ENCODE results near the gene SPATA16.
"Not testable (repeated sequence)": the region's sequence is repeated elsewhere in the genome, so short reads cannot be mapped to it uniquely, and the experiment has no call there.

SPATA16 gene

DNA sequence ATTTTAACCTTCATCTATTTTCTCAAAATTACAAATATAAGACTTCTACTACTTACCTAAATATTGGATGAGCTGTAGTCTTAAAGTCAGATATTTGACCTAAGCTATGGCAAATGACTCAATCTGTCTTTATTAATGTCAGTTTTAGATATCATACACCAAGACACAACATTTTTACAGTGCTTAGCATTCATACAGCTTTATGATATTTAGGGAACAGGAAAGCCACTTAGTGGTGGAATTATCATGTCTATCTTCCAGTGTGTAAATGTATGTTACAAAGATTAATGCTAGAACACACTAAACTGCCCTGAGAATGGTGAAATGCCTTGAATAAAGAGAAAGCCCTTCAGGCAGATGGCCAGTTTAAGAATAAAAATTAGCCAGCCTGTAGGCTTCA, 135.0 kb downstream of the SPATA16 start:
- DNase-seq (ENCODE audit: low read depth in 2 of 2): no peak

DNA sequence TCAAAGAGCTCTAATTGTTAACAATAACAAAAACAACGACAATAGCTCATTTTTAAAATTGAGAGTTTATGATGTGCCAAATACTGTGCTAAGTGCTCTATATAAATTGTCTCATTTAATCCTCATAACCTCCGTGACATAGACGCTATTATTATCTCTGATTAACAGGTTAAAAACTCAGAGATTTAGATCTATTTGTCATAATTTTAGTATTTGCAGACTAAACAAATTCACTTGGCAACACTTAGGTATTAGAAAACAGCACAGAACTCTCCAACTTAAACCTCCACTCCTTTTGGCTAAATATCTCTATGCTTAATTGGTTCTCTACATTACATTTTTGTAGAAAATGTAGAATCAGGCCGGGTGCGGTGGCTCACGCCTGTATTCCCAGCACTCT, 136.4 kb downstream of the SPATA16 start:
- no peak for DNase-seq (ENCODE audit: low read depth in 2 of 2)

DNA sequence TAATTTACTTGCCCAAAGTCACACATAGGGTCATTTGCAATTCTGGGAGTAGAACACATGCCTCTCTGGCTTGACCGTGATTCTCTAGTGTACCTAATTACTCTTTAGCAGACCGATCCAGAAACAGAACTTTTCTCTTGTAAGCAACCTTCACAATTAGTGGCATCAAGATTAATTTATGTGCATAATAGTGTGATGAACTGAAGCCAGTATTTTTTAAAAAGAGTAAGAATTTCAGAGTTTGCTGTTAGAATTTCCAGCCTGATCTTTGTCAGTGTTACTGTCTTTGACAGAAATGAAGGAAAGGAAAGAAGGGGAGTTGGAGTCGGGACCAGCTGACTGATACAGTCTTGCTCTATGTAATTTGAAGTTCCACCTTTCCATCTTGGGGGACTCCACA, 137.1 kb downstream of the SPATA16 start:
- no peak for DNase-seq (ENCODE audit: low read depth in 2 of 2)

DNA sequence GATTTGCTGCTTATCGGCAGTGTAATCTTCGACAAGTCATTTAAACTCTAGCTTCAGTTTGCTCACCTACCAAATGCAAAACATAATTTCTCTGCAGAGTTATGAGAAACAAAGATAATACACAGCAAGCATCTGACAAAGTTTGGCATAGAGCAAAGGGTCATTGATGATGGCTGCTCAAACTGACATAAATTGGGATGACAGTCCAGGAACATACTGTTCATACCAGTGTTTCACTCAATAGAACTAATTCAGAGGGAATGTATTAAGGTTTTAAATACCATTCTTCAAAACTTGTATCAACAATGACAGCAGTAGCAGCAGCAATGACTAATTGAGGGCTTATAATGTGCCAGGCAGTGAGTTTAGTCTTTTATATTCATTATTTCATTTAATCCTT, 137.6 kb downstream of the SPATA16 start:
- no peak for DNase-seq (ENCODE audit: low read depth in 2 of 2)

DNA sequence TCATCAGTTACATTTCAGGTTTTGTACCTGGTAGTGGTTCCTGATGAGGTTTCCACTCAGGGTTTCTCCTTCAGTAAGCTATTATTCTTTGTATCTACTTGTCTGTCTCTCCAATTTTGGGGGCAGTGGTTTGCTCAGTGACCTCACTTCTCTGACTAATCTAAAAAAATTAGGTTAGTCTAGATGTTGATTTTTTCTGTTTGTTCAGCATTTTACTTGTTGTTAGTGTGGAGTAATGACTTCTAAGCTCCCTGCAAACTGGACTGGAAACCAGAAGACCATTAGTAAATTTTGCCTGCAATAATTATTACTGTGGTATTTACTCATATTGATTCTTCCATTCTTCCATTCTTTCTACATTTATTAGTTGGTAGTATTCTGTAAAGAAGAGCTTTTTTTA, 139.4 kb downstream of the SPATA16 start:
- DNase-seq (ENCODE audit: low read depth in 2 of 2): no peak

DNA sequence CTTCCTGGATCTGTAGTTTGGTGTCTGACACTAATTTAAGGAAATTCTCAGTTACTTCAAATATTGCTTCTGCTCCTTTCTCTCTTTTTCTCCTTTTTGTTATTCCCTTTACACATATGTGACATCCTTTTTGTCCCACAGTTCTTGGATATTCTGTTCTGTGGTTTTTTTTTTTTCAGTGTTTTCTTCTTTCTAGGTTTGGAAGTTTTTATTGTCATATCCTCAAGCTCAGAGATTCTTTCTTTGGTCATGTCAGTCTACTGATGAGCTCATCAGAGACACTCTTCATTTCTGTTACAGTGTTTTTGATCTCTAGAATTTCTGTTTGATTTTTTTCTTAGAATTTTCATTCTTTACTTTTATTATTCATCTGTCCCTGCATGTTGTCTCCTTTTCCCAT, 140.5 kb downstream of the SPATA16 start:
- no peak for DNase-seq (ENCODE audit: low read depth in 2 of 2)

DNA sequence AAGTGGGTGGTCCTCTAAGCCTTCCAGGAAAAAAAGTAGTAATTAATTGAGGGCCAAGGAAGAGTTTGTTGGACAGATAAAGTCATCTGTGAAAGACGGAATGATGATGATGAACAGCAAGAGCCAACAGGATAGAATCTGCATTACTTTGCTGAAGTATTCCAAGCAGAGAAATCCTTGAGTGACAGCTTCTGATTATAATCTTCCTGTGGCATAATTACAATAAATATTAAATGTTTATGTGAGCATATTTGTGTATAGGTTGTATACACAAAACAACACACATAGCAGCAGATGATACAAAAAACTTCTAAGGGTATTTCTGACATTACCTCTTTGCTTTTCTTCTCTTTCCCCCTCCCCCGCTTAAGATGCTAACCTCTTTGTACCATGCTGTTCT, 147.6 kb downstream of the SPATA16 start:
- DNase-seq (ENCODE audit: low read depth in 2 of 2): no peak

DNA sequence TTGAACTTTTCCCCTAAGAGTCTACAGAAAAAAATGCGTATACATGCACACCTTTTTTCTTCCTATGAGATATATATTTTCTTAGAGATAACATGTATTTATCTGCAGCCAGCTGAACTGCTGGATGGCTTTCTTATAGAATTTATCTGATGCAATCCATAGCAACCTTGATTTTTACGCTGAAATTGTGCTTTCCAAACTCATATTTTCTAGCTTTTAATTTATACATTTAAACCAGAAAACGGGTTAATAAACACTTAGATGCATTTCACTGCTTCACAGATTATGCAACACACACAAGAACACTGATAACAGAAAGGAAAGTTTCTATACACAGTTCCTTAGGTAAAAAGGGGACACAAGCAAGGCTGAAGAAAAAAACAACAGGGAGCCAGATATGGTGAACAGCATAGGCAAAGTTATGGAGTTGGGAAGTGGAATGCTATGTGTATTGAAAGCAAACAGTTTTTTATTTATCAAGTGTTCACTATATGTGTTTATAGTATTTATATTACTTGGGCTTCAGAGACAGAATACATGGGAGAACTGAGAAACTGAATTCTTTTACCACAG, 149.5 kb downstream of the SPATA16 start:
- no peak for DNase-seq (ENCODE audit: low read depth in 2 of 2)

DNA sequence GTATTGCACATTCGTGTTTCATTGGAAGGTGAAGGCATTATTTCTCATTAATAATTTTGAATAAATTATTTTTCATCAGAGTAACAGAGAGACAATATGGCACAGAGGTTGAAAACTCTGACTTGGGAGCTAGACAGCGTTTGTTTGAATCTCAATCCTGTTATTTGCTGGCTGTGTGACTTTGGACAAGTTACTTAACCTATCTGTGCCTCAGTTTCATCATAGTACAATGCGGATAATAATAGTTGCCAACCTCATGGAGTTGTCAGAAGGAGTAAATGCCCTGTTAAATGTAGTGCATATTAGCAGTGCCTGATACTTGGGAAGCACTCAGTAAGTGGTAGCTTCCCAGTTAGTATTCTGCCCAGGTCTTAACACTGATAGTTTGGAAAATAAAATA, 151.7 kb downstream of the SPATA16 start:
- DNase-seq (ENCODE audit: low read depth in 2 of 2): no peak

DNA sequence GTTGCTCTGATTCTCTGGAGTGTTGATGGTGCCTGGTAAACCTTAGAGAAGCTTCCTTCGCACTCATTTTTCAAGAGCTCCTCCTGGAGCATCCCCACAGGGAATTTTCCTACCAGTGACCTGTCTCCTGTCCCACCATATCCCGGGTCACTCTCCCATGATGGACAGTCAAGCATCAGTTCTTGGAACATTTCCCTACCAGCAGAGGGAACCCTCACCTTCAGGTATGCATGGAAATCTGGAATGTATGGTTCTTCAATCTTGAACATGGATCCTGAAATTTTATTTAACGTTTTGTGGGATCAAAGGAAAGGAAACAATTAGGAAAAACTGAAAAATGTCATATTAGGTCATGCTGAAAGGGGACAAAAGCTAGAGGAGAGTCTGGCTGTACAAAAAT, 153.8 kb downstream of the SPATA16 start:
- DNase-seq (ENCODE audit: low read depth in 2 of 2): no peak

DNA sequence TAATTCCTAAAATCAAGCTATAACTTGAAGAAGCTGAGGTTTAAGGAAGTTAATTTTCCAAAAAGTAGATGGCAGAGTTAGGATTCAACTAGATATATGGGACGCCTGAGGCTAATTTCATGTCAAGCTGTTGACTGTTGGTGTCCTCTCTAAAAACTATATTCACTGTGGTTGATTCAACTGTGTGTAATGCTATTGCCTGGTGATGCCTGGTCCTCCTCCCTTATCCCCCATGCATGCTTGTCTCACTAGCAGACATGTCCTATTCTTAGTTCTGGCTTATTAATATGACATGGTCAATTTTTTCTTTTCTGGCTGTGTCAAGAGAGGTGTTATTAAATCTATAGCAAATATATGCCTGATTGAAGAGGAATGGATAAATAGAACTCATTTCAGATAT, 156.1 kb downstream of the SPATA16 start:
- no peak for DNase-seq (ENCODE audit: low read depth in 2 of 2)

DNA sequence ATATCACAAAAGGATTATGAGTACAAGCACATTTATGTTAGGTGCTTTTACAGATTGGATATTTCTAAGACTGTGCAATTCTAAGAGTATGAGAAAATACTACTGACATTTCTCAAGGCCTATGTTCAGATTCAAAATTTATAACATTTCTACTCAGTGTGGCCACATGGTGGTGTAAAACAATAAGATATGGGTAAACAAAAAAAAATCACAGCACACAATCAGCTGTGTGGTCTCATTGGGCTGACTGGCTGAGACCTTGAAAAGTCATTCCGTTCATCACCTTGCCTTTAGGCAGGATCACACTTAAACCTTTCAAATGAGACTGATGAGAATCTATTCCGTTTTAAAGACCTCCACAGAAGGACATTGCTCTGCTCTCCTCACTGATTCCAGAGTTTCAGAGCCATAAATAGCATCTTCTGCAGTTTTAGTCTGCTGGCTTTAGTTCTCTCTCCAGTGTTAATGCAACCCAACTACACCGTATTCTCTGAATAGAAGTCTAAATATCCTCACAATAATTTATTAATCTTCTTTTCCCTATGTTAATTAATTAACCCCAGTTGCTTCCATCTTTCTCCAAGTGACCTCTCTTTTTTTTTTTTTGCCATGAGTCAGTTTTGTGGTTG, 158.2 kb downstream of the SPATA16 start:
- no peak for DNase-seq (ENCODE audit: low read depth in 2 of 2)

DNA sequence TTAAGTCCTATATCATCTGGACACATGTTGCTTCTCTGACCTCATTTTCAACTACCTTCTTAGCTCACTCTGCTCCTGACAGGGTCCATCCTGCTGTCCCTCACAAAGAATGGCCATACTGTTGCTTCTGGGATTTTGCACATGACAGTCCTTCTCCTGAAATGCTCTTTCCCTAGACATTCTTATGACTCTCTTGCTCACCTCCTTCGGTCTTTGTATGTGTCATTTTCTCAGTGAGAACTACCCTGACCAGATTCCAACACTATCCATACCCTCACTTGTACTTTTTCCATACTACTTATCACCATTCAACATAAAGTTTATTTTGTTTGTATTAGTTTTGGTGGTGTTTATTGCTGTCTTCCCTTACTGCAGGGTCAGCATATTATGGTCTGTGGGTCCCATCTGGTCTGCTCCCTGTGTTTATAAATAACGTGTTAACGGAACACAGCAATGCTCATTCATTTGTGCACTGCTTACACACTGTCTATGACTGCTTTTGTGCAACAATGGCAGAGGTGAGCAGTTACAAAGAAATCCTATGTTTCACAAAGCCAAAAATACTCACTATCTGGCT, 159.5 kb downstream of the SPATA16 start:
- no peak for DNase-seq (ENCODE audit: low read depth in 2 of 2)

DNA sequence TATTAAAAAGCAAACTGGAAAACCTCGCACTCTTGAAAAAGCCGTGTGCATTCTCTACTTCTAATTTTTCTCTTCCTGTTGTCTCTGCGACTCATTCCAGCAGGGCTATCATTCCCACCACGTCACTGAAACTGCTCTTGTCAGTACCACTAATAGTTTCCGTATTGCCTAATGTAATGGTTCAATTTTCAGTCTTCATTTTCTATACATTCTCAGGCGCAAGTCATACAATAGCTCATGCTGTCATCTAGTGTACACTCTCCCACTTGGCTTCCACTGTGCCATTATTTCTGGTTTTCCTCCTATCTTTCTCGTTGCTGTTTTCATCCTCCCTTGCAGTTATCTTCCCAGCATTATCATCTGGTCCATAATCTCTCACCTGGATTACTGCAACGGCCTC, 160.2 kb downstream of the SPATA16 start:
- DNase-seq (ENCODE audit: low read depth in 2 of 2): no peak

DNA sequence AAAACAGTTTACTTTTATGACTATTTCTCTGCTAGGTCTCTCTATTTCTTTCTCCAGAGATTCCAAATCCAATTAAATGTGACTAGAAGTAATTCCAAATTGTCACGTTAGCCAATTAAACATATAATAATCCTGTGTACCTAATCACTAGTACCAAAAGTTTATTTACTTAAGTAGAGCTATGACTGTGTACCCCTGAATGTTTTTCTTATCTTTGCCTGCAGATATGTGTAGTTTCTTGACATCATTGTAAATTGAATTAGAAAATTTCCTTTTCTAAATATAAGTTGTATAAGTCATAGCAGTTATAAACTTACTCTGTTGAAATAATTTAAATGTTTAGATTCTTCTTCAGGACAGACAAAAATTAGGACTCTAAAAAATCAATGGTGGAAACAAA, 163.3 kb downstream of the SPATA16 start:
- DNase-seq (ENCODE audit: low read depth in 2 of 2): no peak

DNA sequence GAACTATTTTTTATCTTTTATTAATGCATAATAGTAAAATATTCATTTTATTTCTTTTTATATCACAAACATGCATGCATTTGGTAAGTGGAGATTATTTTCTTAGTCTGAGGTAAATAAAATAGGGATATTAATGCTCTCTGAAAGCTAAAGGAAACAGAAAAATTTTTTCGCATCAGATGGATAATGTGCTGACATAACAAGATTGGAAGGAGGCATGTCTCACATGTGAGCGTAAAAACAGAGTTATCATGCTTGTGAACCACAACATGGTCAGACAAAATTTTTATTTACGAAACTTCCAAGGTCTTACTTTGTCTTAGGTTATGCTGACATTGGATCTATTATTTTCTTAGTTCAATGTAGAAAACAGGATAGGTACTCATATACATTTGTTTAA, 166.1 kb downstream of the SPATA16 start:
- no peak for DNase-seq (ENCODE audit: low read depth in 2 of 2)

DNA sequence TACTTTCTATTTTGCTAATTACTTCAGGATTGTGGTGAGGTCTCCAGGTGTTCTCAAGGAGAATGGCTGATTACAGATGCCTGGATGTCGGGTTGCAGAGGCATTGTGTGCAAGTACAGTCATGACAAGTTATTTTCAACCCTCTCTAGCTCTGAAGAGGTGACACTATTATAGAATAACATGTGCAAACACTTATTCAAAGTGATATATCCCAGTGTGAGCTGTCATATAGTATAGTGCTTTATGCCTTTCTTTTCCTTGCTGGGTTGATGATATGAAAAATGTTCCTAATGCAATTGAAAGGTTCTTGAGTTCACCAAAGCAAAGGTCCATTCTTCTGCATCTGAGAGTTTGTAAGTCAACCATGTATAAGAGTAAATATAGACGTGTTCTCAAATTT, 167.2 kb downstream of the SPATA16 start:
- DNase-seq (ENCODE audit: low read depth in 2 of 2): no peak

DNA sequence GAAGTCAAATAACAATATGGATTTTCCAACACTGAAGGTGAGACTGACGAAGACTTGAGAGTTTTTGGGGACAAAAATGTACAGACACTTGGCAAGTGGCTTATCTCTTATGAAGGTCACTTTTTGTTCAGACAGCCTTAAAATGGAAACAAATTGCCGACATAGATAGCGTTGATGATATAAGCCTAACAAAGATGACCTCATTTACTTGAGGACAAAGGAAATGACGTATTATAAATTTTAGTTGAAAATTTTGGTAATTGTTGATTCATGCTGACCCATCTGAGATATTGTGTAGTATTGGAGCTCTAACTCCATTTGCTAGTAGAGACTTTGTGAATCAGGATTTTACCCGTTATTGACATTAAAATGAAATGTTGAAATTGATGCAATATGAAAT, 168.3 kb downstream of the SPATA16 start:
- no peak for DNase-seq (ENCODE audit: low read depth in 2 of 2)

DNA sequence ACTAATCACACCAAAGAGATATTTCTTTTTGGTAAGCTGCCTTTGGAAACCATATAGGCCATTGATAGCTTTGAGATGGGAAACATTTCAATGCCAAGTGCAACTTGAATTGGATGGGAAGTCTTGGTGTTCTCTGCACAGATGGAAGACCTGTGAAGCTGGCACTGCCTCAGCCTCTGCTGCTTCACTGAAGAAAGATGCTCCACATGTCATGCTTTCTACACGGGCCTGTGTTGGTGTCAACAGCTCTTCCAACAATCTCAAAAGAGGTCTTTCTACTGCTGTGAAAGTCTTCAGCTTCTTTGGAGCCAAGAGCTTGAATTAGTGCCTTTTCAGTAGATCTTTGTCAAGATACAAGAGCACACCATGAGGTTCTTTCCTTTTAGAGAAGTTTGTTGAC, 169.0 kb downstream of the SPATA16 start:
- DNase-seq (ENCODE audit: low read depth in 2 of 2): no peak

DNA sequence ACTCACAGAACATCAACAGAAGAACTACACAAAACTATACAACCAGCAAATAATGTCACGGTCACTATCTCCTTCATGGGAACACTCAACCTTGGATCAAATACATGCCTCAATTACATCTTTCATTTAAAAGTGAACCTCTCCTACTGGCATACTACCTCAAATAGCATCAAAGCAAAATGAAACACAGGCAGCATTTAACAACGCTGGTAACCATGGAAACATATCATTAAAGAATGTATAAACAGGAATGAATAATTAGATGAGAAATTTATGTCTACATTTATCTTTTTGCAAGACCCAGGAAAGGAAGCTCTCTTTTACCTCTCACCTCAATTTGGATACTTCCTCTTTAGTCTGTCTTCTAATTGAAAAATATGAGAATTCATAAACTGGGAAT, 172.4 kb downstream of the SPATA16 start:
- no peak for DNase-seq (ENCODE audit: low read depth in 2 of 2)

DNA sequence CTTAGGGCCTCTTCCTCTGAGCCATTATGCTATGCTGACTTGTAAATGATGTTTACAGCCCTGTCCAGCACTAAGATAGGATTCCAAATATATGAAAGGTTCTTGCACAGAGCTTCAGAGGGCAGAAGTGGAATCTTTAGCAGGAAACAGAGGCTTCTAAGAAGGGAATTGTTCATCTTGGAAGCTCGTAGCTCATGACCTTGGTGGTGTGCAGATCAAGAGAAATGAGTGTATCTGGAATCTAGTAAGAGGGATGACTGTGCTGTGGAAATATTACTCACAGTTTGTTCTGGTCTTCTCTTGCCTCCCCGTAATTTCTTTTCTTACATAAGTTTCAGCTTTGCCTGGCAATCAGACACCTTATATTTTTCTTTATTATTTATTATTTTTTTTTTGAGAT, 175.8 kb downstream of the SPATA16 start:
- DNase-seq (ENCODE audit: low read depth in 2 of 2): no peak

DNA sequence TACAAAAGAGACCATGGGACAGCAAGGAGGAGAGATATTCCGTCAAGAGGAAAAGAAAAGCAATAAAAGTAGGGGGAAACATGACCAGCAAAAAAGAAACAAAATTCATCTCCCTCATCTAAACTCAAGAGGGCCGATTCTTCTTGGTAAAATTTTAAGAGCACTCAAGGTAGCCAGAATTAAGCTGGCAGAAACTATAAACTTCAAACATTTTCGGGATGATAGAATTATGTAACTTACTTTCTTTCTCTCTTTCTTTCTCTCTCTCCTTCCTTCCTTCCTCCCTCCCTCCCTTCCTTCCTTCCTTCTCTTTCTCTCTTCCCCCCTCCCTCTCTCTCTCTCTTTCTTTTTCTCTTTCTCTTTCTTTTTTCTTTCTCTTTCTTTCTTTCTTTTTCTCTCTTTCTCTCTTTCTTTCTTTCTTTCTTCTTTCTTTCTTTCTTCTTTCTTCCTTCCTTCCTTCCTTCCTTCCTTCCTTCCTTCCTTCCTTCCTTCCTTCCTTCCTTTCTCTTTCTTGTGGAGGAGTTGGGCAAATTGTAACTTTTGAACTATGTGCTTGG, 180.3 kb downstream of the SPATA16 start:
- not testable (repeated sequence) for DNase-seq (ENCODE audit: low read depth in 2 of 2)

DNA sequence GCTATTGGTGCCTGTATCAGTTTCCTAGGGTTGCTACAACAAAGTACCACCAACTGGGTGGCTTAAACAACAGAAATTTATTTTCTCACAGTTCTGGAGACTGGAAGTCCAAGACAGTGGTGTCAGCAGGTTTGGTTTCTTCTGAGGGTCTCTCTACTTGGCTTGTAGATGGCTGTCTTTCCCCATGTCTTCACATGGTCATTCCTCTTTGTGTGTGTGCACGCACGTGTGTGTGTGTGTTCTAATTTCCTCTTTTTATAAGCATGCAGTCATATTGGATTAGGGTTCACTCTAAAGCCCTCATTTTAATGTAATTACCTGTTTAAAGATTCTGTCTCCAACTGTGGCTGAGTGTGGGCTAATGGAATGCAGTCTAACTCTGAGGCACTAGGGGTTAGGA, 182.5 kb downstream of the SPATA16 start:
- DNase-seq (ENCODE audit: low read depth in 2 of 2): no peak

DNA sequence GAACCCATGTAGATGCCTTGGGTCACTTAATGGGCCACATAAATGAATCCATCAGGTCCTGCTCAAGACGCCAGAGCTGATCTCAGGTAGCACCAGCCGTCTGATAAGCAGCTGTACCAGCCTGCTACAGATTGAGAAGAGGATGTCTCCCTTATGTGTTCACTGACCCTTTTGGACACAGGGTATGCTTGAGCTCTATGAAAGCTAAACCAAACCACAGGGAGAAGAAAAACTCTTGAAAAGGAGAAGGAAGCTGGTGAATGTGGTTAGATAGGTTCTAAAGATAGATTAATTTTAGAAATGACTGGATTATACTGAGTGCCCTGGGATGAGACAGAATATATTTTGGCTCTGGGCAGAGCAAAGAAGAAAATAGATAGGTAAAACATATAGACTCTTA, 187.5 kb downstream of the SPATA16 start:
- DNase-seq (ENCODE audit: low read depth in 2 of 2): no peak

Data from stimulated activated CD8-positive, alpha-beta memory T cell treated with anti-CD3 and anti-CD28 coated beads, Interleukin-15, amount 100 ng/mL, for 48 hours (primary cell).